Caco-2 (cell line): Measurements from ENCODE around the gene STRBP. TPM values are rescaled to one million over a fixed set of nuclear protein-coding genes. Genes with fewer than 3 reads are reported as not detected.

ENCODE experiments used
- BruUV-seq: library from RNA; stranded (reverse); fragments of 400-500 nt; replicated peaks from 2 replicates; lab custom pipeline; 2021; lab: Mats Ljungman, UMichigan
- CTCF ChIA-PET: fragments of 300-600 bp; sonication (Branson Sonifier 250); formaldehyde crosslinking; loops from one replicate; lab custom pipeline; 2022; ENCODE audit warnings: antibody characterized with exemption; lab: Charles Lee
- POLR2A ChIA-PET: fragments of 300-600 bp; sonication (Branson Sonifier 250); formaldehyde crosslinking; loops from one replicate; lab custom pipeline; 2022; ENCODE audit warnings: antibody characterized with exemption; lab: Charles Lee
- DNase-seq, 2 experiments: peaks; one replicate each; pipeline versions ENCODE4 v3.0.0 to v3.0.0-alpha.2; 2020 to 2022
- H3K27me3 ChIP-seq: replicated peaks from 2 replicates; pipeline ENCODE4 v1.6.0; 2011; ENCODE audit warnings: low read length; ENCODE audit not compliant: control insufficient read depth, insufficient read depth
- H3K36me3 ChIP-seq: 2 replicates; pipeline ENCODE4 v1.5.1; 2011; ENCODE audit warnings: low read length; ENCODE audit not compliant: control insufficient read depth, insufficient read depth
- H3K4me1 ChIP-seq: fragments of 250-450 bp; sonication (Bioruptor Pico); 2 replicates; pipeline ENCODE4 v1.5.1; 2020; ENCODE audit warnings: mild to moderate bottlenecking
- H3K4me3 ChIP-seq: 2 replicates; pipeline ENCODE4 v1.5.1; 2011; ENCODE audit warnings: low read depth, mild to moderate bottlenecking, control low read depth, low read length
- H3K9me3 ChIP-seq: fragments of 250-450 bp; sonication (Bioruptor Pico); 2 replicates; pipeline ENCODE4 v1.5.1; 2020; ENCODE audit warnings: mild to moderate bottlenecking, moderate library complexity
- H3K27ac Mint-ChIP-seq: one replicate; pipeline ENCODE4 v1.8.0; 2022; ENCODE audit warnings: mixed read lengths; ENCODE audit not compliant: unreplicated experiment
- H3K27me3 Mint-ChIP-seq: one replicate; pipeline ENCODE4 v1.8.0; 2022; ENCODE audit warnings: mixed read lengths; ENCODE audit not compliant: insufficient read depth, unreplicated experiment
- H3K36me3 Mint-ChIP-seq: one replicate; pipeline ENCODE4 v1.8.0; 2022; ENCODE audit warnings: mild to moderate bottlenecking, mixed read lengths; ENCODE audit not compliant: insufficient read depth, unreplicated experiment
- H3K4me1 Mint-ChIP-seq: one replicate; pipeline ENCODE4 v1.8.0; 2022; ENCODE audit warnings: low read depth, mixed read lengths; ENCODE audit not compliant: unreplicated experiment
- H3K4me3 Mint-ChIP-seq: one replicate; pipeline ENCODE4 v1.8.0; 2022; ENCODE audit warnings: mild to moderate bottlenecking, moderate library complexity, mixed read lengths; ENCODE audit not compliant: unreplicated experiment
- H3K9me3 Mint-ChIP-seq: one replicate; pipeline ENCODE4 v1.8.0; 2022; ENCODE audit warnings: mixed read lengths; ENCODE audit not compliant: unreplicated experiment
- CTCF ChIP-seq, 2 experiments: fragments of 200-600 bp in 1 of 2; IDR thresholded peaks; 1 replicate in 1 of 2; 2 replicates in 1 of 2; pipeline versions ENCODE4 v1.5.1 to v1.8.0; 2011 to 2022; ENCODE audit warnings: antibody characterized with exemption in 1 of 2, control low read depth in 1 of 2, inconsistent platforms in 1 of 2, low read depth in 1 of 2, low read length in 1 of 2, mild to moderate bottlenecking in 1 of 2, moderate library complexity in 1 of 2; ENCODE audit not compliant: insufficient read depth in 1 of 2, severe bottlenecking in 1 of 2, unreplicated experiment in 1 of 2
- intact Hi-C: fragments of 100-400 bp; cut with micrococcal nuclease; formaldehyde crosslinking; loops from one replicate; pipeline ENCODE4 v1.10.0; 2022; ENCODE audit not compliant: unreplicated experiment
- total RNA-seq: library from RNA; stranded (reverse); gene quantifications from 2 replicates; pipeline ENCODE4 v1.2.3, GENCODE V29; 2022

Gene STRBP
- total RNA-seq, 1 experiment from 2014 or later, result 43.5 TPM

GRCh38 chr9:123218831-123219230 is 49.6 kb downstream of the STRBP start:
- H3K9me3 Mint-ChIP-seq, result no peaks in the 10 kb centered on the region
- Histone ChIP-seq H3K4me3 (no peak overlapping the region), H3K9me3 (no peaks in the 10 kb centered on the region), H3K27me3 (no peaks in the 10 kb centered on the region), H3K4me1 (no peaks in the 10 kb centered on the region), H3K36me3 (no peaks in the 10 kb centered on the region)
- H3K27me3 Mint-ChIP-seq, result no peaks in the 10 kb centered on the region
- ChIA-PET CTCF (no interaction called here), POLR2A (no interaction called here)
- BruUV-seq, result no TSS peak
- intact Hi-C loops, result no loop called here
- DNase-seq, result no peak
- H3K4me1 Mint-ChIP-seq, result no peaks in the 10 kb centered on the region
- TF ChIP-seq CTCF (IDR thresholded peaks at IDR 0.05; ENCODE audit: insufficient read depth in 1 of 2, low read depth in 1 of 2, low read length in 1 of 2, severe bottlenecking in 1 of 2, unreplicated experiment in 1 of 2), result no peak
- H3K36me3 Mint-ChIP-seq, result peaks cover 5% of the 10 kb centered on the region
- H3K27ac Mint-ChIP-seq, result no peak overlapping the region
- H3K4me3 Mint-ChIP-seq, result no peak overlapping the region

- no peak overlapping the region for H3K4me3 Mint-ChIP-seq
- H3K27ac Mint-ChIP-seq, result no peak overlapping the region
- POLR2A ChIA-PET, result interaction anchor here (0.6 kb wide), 1 partner anchor 88 kb away, joined by 3 read pairs; no protein-coding TSS in a partner anchor
These were observed 51.2 kb downstream of the STRBP start for GRCh38 chr9:123217128-123217654.

GRCh38 chr9:123216251-123216797 is 52.1 kb downstream of the STRBP start:
- BruUV-seq, result no TSS peak
- CTCF ChIA-PET, result no interaction called here
- Mint-ChIP-seq H3K4me3 (no peak overlapping the region), H3K9me3 (no peaks in the 10 kb centered on the region), H3K27me3 (no peaks in the 10 kb centered on the region), H3K4me1 (no peaks in the 10 kb centered on the region), H3K36me3 (peaks cover 4% of the 10 kb centered on the region), H3K27ac (no peak overlapping the region)
- H3K4me1 ChIP-seq, result no peaks in the 10 kb centered on the region
- no peaks in the 10 kb centered on the region for H3K9me3 ChIP-seq
- no peak overlapping the region for H3K4me3 ChIP-seq
- H3K36me3 ChIP-seq, result no peaks in the 10 kb centered on the region
- no peak for DNase-seq
- no peaks in the 10 kb centered on the region for H3K27me3 ChIP-seq
- intact Hi-C loops, result no loop called here
- no peak for TF ChIP-seq CTCF (IDR thresholded peaks at IDR 0.05; ENCODE audit: insufficient read depth in 1 of 2, low read depth in 1 of 2, low read length in 1 of 2, severe bottlenecking in 1 of 2, unreplicated experiment in 1 of 2)
- POLR2A ChIA-PET, result no interaction called here

More at GRCh38 chr9:123217128-123217654, 51.2 kb downstream of the STRBP start:
- Histone ChIP-seq H3K36me3 (no peaks in the 10 kb centered on the region), H3K4me1 (no peaks in the 10 kb centered on the region), H3K4me3 (no peak overlapping the region), H3K9me3 (no peaks in the 10 kb centered on the region), H3K27me3 (no peaks in the 10 kb centered on the region)
- BruUV-seq, result no TSS peak
- no peak for TF ChIP-seq CTCF (IDR thresholded peaks at IDR 0.05; ENCODE audit: insufficient read depth in 1 of 2, low read depth in 1 of 2, low read length in 1 of 2, severe bottlenecking in 1 of 2, unreplicated experiment in 1 of 2)
- Mint-ChIP-seq H3K9me3 (no peaks in the 10 kb centered on the region), H3K36me3 (peaks cover 5% of the 10 kb centered on the region), H3K27me3 (no peaks in the 10 kb centered on the region), H3K4me1 (no peaks in the 10 kb centered on the region)
- CTCF ChIA-PET, result no interaction called here
- DNase-seq, result no peak
- intact Hi-C loops, result no loop called here
